Activated CD8-positive, alpha-beta memory T cell treated with anti-CD3 and anti-CD28 coated beads, Interleukin-2, amount 50 U/mL, for 24 hours (primary cell): Measurements from ENCODE around the gene PDIA2.
"Not testable (repeated sequence)": the region's sequence is repeated elsewhere in the genome, so short reads cannot be mapped to it uniquely, and the experiment has no call there.

Experiments used
- DNase-seq: peaks from one replicate; pipeline ENCODE4 v3.0.0-alpha.2; 2020; ENCODE audit errors: extremely low read depth

The PDIA2 gene, protein sequence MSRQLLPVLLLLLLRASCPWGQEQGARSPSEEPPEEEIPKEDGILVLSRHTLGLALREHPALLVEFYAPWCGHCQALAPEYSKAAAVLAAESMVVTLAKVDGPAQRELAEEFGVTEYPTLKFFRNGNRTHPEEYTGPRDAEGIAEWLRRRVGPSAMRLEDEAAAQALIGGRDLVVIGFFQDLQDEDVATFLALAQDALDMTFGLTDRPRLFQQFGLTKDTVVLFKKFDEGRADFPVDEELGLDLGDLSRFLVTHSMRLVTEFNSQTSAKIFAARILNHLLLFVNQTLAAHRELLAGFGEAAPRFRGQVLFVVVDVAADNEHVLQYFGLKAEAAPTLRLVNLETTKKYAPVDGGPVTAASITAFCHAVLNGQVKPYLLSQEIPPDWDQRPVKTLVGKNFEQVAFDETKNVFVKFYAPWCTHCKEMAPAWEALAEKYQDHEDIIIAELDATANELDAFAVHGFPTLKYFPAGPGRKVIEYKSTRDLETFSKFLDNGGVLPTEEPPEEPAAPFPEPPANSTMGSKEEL

GRCh38 chr16:283033-283805 lies at the start of gene PDIA2:
Gene PDIA2 (plus strand): TSS chr16:283164. CDS start chr16:283170, 6 bp downstream.
- DNase-seq = no peak

DNA sequence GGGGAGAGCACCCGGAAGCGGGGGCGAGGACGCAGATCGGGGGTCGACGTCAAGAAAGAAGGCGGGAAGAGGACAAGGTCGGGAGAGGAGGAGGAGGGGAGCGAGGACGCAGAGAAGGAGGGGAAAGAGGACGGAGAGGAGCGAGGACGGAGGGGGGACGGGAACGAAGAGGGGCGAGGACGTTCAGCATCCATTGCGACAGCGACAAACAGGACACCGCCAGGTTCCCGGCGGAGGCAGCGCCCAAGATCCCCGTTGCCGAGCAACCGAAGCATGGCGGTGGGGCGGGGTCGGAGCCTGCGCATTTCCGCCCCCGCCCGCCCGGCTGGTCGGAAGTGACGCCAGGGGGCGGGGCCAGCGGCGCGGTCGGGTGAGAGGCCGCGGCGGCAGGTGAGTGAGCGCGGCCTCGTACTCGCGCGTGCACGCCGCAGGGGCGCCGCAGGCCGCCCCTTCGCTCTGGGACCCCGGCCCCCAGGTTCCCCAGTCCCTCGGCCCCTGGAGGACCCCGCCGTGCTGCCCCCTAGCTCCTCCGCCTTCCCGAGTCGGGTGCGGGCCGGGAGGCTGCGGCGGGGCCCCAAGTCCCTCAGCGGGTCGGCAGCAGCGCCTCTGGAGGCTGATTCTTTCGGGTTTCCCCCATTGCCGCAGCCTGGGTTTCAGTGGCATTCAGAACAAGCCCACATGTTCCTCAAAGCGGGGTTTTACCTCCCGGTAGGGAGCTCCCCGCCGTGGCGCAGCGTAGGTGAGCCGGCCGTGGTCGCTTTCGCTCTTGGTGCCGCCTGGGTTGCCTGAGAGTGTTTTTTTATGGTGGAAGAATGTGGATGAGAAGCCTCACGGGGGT lies 48.3 kb upstream of the PDIA2 start, which contains the start of gene FAM234A:
TSS of gene FAM234A (plus strand) at position 354 of the 838 bp plus-strand sequence. CDS start 19,593 bp downstream, outside the sequence.
- DNase-seq = peak; percentile 81

- no peak for DNase-seq
These were observed 43.1 kb upstream of the PDIA2 start for GRCh38 chr16:239948-240277.

DNA sequence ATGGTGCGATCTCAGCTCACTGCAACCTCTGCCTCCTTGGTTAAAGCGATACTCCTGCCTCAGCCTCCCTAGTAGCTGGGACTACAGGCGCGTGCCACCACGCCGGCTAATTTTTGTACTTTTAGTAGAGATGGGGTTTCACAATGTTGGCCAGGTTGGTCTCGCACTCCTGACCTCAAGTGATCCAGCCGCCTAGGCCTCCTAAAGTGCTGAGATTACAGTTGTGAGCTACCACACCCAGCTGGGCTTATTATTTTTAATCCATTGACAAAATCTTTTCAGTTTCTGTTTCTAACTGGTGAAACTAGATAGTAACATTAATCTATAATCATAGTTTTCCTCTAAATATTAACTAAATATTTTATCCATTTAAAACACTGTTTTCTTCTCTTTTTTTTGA lies 42.4 kb upstream of the PDIA2 start:
- no peak for DNase-seq

GRCh38 chr16:242281-242680 lies 40.7 kb upstream of the PDIA2 start:
- no peak for DNase-seq

DNA sequence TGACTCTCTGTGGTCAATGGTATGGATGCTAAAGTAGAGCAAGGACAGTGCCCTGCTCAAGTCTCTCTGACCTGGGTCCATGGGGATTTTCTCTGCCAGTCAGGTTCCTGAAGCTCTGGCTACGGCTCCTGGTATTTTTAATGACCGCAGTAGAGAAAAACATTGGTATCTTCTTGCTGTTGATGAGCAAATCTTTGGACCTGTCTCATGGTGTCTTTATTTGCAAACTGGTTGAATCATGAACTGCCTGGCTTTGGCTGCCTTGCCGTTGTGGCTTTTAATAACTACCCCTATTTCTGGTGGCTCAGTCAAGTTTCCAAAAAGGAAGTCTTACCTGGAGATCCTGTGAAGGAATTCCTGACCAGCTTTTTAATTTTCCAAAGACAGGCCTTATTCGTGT lies 39.6 kb upstream of the PDIA2 start:
- DNase-seq = no peak

DNA sequence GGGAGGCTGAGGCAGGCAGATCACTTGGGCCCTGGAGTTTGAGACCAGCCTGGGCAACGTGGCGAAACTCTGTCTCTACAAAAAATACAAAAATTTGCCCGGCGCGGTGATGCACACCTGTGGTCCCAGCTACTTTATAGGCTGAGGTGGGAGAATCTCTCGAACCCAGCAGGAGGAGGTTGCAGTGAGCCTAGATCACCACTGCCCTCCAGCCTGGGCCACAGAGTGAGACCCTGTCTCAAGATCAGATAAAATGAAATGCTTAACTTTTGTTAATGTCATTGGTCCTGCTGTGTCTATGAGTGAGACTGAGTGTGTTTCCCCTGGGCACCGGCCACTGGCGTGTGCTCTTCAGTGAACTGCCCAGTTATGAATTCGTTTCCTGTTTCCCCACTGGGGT lies 37.9 kb upstream of the PDIA2 start:
- DNase-seq = no peak

- DNase-seq = no peak
These were observed 35.9 kb upstream of the PDIA2 start for GRCh38 chr16:247027-247426.

- DNase-seq = no peak
These were observed 33.5 kb upstream of the PDIA2 start for GRCh38 chr16:249431-249830.

DNA sequence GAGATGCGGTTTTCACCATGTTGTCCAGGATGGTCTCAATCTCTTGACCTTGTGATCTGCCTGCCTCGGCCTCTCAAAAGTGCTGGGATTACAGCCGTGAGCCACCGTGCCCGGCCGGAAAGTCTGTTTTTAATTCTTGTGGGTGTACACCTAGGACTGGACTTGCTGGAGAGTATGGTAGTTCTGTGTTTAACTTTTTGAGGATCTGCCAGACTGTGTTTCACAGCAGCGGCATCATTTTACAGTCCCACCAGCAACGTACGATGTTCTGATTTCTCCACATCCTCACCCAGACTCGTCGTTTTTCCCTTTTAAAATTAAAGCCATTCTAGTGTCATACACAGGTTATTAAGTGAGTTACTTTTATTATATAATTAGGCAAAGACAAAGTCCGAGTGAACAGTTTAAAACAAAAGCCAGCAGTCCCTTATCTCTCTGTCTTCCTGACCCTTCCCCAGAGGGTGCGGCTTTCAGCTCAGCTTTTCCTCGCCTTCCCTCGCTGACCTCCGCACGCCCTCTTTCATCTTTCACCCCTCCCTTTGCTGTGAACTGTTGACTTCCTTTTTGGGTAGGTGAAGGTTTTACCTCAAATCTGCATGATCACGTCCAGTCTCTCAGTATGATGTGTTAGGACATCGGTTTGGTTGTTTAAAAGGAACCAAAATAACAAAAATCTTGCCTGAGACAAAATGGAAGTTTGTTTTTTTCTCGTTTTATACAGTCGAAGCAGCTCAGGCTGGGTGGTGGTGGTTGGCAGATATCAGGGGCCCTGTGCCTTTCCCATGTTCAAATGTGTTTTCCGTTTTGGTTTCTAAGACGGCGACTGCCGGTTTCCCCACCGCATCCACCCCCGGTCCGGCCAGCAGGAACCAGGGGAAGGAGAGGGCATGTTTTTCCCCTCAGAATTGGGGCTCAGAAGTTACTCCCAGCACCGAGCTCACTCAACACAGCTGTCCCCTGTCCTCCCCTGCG lies 30.3 kb upstream of the PDIA2 start:
- DNase-seq = no peak

GRCh38 chr16:253833-254232 lies 29.1 kb upstream of the PDIA2 start:
- DNase-seq = no peak

- DNase-seq = no peak
These were observed 28.5 kb upstream of the PDIA2 start for GRCh38 chr16:254461-254860.

DNA sequence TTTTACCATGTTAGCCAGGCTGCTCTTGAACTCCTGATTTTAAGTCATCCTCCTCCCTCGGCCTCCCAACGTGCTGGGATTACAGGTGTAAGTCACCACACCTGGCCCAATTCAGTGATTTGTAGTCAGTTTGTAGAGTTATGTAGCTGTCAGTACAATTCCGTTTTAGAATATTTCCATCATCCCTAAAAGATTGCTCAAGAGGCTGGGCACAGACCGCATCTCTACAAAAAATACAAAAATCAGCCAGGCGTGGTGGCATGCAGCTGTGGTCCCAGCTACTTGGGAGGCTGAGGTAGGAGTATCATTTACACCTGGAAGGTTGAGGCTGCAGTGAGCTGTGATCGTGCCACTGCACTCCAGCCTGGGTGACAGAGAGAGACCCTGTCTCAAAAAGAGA lies 27.8 kb upstream of the PDIA2 start:
- DNase-seq = no peak

DNA sequence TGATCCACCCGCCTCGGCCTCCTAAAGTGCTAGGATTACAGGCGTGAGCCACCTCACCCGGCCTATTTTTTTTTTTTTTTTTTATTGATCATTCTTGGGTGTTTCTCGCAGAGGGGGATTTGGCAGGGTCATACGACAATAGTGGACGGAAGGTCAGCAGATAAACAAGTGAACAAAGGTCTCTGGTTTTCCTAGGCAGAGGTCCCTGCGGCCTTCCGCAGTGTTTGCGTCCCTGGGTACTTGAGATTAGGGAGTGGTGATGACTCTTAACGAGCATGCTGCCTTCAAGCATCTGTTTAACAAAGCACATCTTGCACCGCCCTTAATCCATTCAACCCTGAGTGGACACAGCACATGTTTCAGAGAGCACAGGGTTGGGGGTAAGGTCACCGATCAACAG lies 24.9 kb upstream of the PDIA2 start:
- not testable (repeated sequence) for DNase-seq

GRCh38 chr16:259226-259625 lies 23.7 kb upstream of the PDIA2 start:
- DNase-seq = no peak

- DNase-seq = no peak
These were observed 23.1 kb upstream of the PDIA2 start for GRCh38 chr16:259814-260253.

GRCh38 chr16:260326-260725 lies 22.6 kb upstream of the PDIA2 start:
- no peak for DNase-seq

- DNase-seq = no peak
These were observed 21.8 kb upstream of the PDIA2 start for GRCh38 chr16:261031-261691.

DNA sequence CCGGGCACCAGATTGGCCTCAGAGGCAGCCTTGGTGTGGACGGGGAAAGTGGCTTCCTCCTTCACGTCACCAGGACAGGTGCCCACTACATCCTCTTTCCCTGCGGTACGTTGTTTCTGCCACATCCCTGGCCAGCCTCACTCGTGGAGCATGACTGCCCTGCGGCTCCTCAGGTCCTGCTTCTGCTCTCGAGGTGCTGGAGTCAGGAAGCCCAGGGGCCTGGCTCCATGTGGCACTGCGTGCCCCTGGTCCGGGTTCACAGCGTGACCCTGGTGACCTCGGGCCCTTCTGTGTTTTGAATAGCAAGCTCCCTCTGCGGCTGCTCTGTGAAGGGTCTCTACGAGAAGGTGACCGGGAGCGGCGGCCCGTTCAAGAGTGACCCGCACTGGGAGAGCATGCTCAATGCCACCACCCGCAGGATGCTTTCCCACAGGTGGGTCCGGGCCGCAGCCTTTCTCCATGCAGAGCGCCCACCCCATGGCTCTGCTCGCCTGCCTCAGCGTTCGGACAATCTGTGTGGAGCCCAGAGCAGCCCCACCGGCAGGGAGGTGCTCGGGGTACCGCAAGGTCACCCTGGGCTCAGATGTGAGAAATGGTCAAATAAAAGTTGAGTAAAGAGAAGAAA lies 20.7 kb upstream of the PDIA2 start:
- DNase-seq = no peak
